GM21723 (cell line): ENCODE results near the gene TUBGCP2.
A peak's percentile ranks its signal among the peaks of the same experiment; 100 is the strongest.

Experiments
- ATAC-seq: cut with Tn5 transposase; IDR thresholded peaks from one replicate; pipeline ENCODE4 v1.9.1; 2021; ENCODE audit warnings: mild to moderate bottlenecking, moderate library complexity; ENCODE audit not compliant: unreplicated experiment

TUBGCP2 gene

GRCh38 chr10:133309100-133309719 is 538 bp upstream of the TUBGCP2 start:
- ATAC-seq, result peak; percentile 70

- peak; percentile 52 for ATAC-seq
These were observed 774 bp downstream of the TUBGCP2 start for GRCh38 chr10:133307776-133308420.

GRCh38 chr10:133306941-133307379 is 1.7 kb downstream of the TUBGCP2 start:
- no peak for ATAC-seq

GRCh38 chr10:133306097-133306476 is 2.6 kb downstream of the TUBGCP2 start:
- no peak for ATAC-seq

GRCh38 chr10:133303206-133303605 is 5.5 kb downstream of the TUBGCP2 start:
- ATAC-seq, result no peak

- no peak for ATAC-seq
These were observed 6.4 kb downstream of the TUBGCP2 start for GRCh38 chr10:133302230-133302629.

GRCh38 chr10:133299738-133300137 is 8.9 kb downstream of the TUBGCP2 start:
- no peak for ATAC-seq

GRCh38 chr10:133299224-133299623 is 9.4 kb downstream of the TUBGCP2 start:
- ATAC-seq, result no peak

- ATAC-seq, result no peak
These were observed 10.2 kb downstream of the TUBGCP2 start for GRCh38 chr10:133298466-133298865.

GRCh38 chr10:133297504-133297903 is 11.2 kb downstream of the TUBGCP2 start:
- ATAC-seq, result no peak

- no peak for ATAC-seq
These were observed 13.0 kb downstream of the TUBGCP2 start for GRCh38 chr10:133295426-133296320.

- no peak for ATAC-seq
These were observed 14.5 kb downstream of the TUBGCP2 start for GRCh38 chr10:133294189-133294588.

GRCh38 chr10:133293810-133294119 is 14.9 kb downstream of the TUBGCP2 start:
- no peak for ATAC-seq

- ATAC-seq, result no peak
These were observed 15.5 kb downstream of the TUBGCP2 start for GRCh38 chr10:133292919-133293809.

- ATAC-seq, result no peak
These were observed 18.9 kb downstream of the TUBGCP2 start for GRCh38 chr10:133289761-133290160.

- ATAC-seq, result no peak
These were observed 20.7 kb downstream of the TUBGCP2 start for GRCh38 chr10:133287832-133288500.

GRCh38 chr10:133286366-133286765 is 22.3 kb downstream of the TUBGCP2 start:
- ATAC-seq, result no peak

GRCh38 chr10:133285217-133285616 is 23.5 kb downstream of the TUBGCP2 start:
- ATAC-seq, result no peak

- no peak for ATAC-seq
These were observed 24.7 kb downstream of the TUBGCP2 start for GRCh38 chr10:133283931-133284330.

GRCh38 chr10:133282846-133283390 is 25.8 kb downstream of the TUBGCP2 start:
- ATAC-seq, result no peak
